Activated naive CD4-positive, alpha-beta T cell (primary cell): ENCODE data around the gene KRTAP9-8.
"Not testable (repeated sequence)": the region's sequence is repeated elsewhere in the genome, so short reads cannot be mapped to it uniquely, and the experiment has no call there.

Experiments
- DNase-seq, 4 experiments: peaks; one replicate each; lab custom pipeline; 2025; lab: John Stamatoyannopoulos, UW

The KRTAP9-8 gene

DNA sequence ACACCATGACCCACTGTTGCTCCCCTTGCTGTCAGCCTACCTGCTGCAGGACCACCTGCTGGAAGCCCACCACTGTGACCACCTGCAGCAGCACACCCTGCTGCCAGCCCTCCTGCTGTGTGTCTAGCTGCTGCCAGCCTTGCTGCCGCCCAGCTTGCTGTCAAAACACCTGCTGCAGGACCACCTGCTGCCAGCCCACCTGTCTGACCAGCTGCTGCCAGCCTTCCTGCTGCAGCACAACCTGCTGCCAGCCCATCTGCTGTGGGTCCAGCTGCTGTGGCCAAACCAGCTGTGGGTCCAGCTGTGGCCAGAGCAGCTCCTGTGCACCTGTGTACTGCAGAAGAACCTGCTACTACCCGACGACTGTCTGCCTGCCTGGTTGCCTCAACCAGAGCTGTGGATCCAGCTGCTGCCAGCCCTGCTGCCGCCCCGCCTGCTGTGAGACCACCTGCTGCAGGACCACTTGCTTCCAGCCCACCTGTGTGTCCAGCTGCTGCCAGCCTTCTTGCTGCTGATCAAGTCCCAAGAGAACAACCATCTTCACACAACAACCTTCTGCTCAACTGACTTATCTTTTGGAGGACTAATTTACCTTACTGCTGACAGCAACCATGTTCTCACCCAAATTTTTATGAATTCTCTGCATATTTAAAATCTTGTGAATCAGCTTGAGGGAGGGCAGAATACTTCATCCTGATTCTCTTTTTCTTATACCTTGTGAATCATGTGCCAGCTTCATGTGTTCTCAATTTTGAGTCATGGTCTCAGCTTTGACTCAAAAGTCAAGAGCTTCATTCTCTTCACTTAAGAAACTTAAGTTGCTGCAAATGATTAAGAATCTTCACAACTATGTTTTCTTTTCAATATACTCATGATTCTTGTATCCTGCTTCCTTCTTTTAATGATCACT is 17.8 kb downstream of the KRTAP9-8 start, which contains the start of gene KRTAP9-9:
Gene KRTAP9-9, plus strand, starts transcription at position 4 of the 910 bp plus-strand sequence.
- DNase-seq: not testable (repeated sequence)

DNA sequence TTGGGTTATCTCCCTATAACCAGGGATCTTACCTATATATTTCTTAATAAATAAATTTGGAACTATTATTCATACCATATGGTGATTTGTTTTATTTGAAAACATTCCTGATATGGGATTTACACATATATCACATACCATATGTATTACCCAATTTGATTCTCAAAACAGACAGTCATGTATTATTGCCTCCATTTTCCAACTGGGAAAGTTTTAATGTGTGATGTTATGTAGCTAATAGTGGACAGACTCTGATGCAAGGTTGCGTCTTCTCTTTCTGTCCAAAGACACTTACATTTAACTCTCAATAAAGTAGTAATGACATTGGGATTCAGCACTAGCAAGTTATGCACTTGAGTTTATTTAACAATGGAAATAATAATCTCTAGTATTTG is 18.5 kb downstream of the KRTAP9-8 start:
- DNase-seq: no peak

GRCh38 chr17:41258406-41258805 is 20.6 kb downstream of the KRTAP9-8 start:
- no peak for DNase-seq

DNA sequence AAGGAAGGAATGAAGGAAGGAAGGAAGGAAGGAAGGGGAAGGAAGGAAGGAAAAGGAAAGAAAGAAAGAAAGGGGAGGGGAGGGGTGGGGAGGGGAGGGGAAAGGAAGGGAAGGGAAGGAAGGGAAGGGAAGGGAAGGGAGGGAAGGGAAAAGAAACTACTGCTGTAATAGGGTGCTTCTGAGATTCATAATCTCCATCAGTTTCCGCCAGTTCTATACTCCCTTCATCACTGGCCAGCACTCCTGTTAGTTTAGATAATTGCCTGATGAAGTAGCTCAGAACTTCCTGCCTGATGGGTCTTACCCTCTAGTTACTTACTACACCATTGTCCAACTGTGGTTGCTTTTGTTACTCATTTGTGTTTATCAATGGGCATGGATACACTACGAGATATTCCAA is 25.4 kb downstream of the KRTAP9-8 start:
- no peak for DNase-seq

- DNase-seq: no peak
These were observed 26.8 kb downstream of the KRTAP9-8 start for GRCh38 chr17:41264599-41264998.

GRCh38 chr17:41265078-41265477 is 27.3 kb downstream of the KRTAP9-8 start, which contains the start of gene KRTAP9-6:
KRTAP9-6 (plus strand) TSS chr17:41265378; CDS start chr17:41265378, 0 bp downstream.
- no peak for DNase-seq

DNA sequence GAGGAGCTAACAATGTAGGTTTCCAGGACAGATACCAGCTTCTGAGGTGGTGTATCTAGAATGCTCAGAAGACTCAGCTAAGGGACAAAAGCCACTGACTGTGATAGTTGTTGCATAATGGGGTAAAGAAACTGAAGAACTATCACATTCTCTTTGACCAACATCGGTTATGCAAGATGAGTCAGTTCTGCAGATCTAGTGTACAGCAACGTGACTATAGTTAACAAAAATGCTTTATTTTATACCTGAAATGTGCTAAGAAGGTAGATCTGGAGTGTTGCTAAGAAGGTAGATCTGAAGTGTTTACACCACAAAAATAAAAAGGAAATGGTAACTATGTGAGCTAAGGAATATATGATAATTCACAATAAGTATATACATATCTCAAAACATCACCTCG is 29.9 kb downstream of the KRTAP9-8 start:
- no peak for DNase-seq

GRCh38 chr17:41271323-41271722 is 33.5 kb downstream of the KRTAP9-8 start:
- DNase-seq: not testable (repeated sequence)

- DNase-seq: no peak
These were observed 34.1 kb downstream of the KRTAP9-8 start for GRCh38 chr17:41271858-41272257.

- not testable (repeated sequence) for DNase-seq
These were observed 37.9 kb downstream of the KRTAP9-8 start, which contains the start of gene KRTAP9-7 for GRCh38 chr17:41275648-41276190. KRTAP9-7 (plus strand) TSS chr17:41275698; CDS start chr17:41275698, 0 bp downstream.

DNA sequence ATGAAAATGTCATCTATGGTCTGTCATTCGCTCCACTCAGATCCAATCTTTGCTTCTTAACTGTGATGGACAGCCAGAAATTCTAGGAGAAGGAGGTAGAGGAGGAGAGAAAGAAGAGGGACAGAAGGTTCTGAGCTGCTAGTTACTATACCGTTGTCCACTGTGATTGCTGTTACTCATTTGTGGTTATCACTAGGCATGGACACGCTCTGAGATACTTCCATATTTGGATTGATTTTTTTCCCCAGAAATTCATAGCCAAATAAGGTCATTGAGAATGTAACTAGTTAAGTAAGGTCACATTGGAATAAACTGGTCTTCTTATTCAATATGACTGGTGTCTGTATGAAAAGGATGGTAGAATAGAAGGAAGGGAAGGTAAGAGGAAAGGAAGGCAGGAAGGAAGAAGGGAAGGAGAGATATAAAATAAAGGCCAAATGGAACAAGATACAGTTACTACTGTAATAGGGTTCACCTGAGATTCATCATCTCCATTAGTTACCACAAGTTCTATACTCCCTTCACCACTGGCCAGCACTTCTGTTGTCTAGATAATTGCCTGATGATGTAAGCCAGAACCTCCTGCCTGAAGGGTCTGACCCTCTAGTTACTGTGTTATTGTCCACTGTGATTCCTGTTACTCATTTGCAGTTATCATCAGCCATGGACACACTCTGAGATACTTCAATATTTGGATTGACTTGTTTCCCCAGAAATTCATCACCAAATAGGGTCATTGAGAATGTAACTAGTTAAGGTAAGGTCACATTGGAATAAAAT is 40.6 kb downstream of the KRTAP9-8 start:
- no peak for DNase-seq

GRCh38 chr17:41284043-41284442 is 46.2 kb downstream of the KRTAP9-8 start:
- no peak for DNase-seq

DNA sequence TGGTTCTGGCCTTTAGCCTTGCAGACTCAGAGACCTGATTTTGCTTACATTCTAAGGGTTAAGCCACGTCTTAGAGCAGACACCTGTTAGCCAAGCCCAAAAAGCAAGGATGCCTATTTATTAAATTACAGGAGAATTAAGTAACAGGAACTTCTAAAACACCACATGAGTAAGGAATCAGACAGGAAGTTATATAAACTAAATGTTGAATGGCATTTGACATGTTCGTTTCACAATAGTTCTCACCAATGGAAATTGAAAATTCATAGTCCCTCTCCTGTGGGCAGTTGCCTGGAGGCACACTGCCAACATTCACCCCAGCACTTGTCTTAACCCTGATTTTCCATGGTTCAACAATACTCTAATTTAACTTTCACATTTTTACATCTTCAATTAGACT is 46.7 kb downstream of the KRTAP9-8 start:
- no peak for DNase-seq

GRCh38 chr17:41287050-41287449 is 49.3 kb downstream of the KRTAP9-8 start:
- no peak for DNase-seq
